ENCODE results near the gene MTHFD2. TPM values are rescaled to one million over a fixed set of nuclear protein-coding genes. Genes with fewer than 3 reads are reported as not detected.

The MTHFD2 gene
- total RNA-seq, 2 donors from 2014 or later = 15.8 to 25.7 TPM

GRCh38 chr2:74246496-74247195 lies 48.2 kb downstream of the MTHFD2 start:
- WGBS, 2 donors = 83 to 88% methylated on average over 12 to 14 of the region's 14 CpGs
- Histone ChIP-seq H3K4me1 (no peaks in the 10 kb centered on the region), H3K4me3 (no peak overlapping the region), H3K27ac (no peak overlapping the region), H3K9me3 (no peaks in the 10 kb centered on the region), H3K36me3 (replicated peaks in 1 of 2; ENCODE audit: insufficient read depth in 1 of 2, low read depth in 2 of 2) (no peaks in the 10 kb centered on the region), H3K27me3 (no peaks in the 10 kb centered on the region)
- no peak for DNase-seq
- intact Hi-C loops (cut with DNase I) = no loop called here
- TF ChIP-seq, protein P1, sequence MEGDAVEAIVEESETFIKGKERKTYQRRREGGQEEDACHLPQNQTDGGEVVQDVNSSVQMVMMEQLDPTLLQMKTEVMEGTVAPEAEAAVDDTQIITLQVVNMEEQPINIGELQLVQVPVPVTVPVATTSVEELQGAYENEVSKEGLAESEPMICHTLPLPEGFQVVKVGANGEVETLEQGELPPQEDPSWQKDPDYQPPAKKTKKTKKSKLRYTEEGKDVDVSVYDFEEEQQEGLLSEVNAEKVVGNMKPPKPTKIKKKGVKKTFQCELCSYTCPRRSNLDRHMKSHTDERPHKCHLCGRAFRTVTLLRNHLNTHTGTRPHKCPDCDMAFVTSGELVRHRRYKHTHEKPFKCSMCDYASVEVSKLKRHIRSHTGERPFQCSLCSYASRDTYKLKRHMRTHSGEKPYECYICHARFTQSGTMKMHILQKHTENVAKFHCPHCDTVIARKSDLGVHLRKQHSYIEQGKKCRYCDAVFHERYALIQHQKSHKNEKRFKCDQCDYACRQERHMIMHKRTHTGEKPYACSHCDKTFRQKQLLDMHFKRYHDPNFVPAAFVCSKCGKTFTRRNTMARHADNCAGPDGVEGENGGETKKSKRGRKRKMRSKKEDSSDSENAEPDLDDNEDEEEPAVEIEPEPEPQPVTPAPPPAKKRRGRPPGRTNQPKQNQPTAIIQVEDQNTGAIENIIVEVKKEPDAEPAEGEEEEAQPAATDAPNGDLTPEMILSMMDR (IDR thresholded peaks at IDR 0.05) = no peak
- TF ChIP-seq POLR2A (IDR thresholded peaks at IDR 0.05) = no peak
- no peak for ATAC-seq

DNA sequence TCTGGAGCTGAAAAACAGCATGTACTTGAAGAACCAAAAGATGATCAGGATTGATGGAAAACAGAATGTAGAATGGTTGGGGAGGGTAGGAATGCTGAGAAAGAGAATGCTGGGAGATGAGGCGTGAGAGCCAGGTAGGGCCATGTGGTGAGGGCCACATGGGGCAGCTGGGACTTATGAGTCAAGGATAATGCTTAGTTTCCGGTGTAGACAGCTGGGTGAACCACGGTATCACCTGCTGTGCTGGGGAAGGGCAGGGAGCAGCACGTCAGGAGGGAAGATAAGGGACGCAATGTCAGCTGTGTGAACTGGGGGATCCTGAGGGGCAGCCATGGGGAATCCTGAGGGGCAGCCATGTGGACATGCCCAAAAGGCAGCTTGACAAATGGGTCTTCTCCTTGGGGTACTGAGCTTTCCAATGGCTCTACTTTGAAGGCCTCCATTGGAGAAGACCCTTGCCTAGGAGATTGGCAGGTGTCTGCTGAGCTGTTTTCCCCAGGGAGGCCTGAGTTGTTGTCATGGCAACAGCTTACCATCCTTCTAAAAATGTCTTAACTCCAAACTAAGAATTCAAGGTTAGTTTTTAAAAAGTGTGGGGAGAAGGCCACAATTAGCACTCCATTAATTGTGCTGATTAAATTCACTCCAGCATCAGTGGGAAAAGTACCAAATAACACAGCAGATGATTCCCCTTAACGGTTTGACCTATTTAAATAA lies 51.1 kb downstream of the MTHFD2 start:
- 56 to 57% methylated on average over 6 of the region's 6 CpGs for WGBS, 2 donors
- DNase-seq (no peak), ATAC-seq (no peak)
- H3K27me3 ChIP-seq = no peaks in the 10 kb centered on the region
- TF ChIP-seq, protein P1 (IDR thresholded peaks at IDR 0.05) = no peak
- no peak for TF ChIP-seq POLR2A (IDR thresholded peaks at IDR 0.05)
- H3K9me3 ChIP-seq = no peaks in the 10 kb centered on the region
- no peaks in the 10 kb centered on the region for H3K36me3 ChIP-seq (replicated peaks in 1 of 2; ENCODE audit: insufficient read depth in 1 of 2, low read depth in 2 of 2)
- intact Hi-C loops (cut with DNase I) = no loop called here
- no peak overlapping the region for H3K27ac ChIP-seq
- H3K4me1 ChIP-seq = no peaks in the 10 kb centered on the region
- H3K4me3 ChIP-seq = no peak overlapping the region

- TF ChIP-seq, protein P1 (IDR thresholded peaks at IDR 0.05) = peak; percentile 59 to 75 (median 67)
- no peak for TF ChIP-seq POLR2A (IDR thresholded peaks at IDR 0.05)
- 17 to 24% methylated on average over 9 to 10 of the region's 10 CpGs for WGBS, 2 donors
- Histone ChIP-seq H3K4me1 (no peaks in the 10 kb centered on the region), H3K27me3 (no peaks in the 10 kb centered on the region), H3K36me3 (replicated peaks in 1 of 2; ENCODE audit: insufficient read depth in 1 of 2, low read depth in 2 of 2) (no peaks in the 10 kb centered on the region), H3K4me3 (no peak overlapping the region), H3K9me3 (no peaks in the 10 kb centered on the region), H3K27ac (no peak overlapping the region)
- intact Hi-C loops (cut with DNase I) = no loop called here
- DNase-seq (peak; percentile 47 to 62 (median 58)), ATAC-seq (peak; percentile 55)
Measured at GRCh38 chr2:74250189-74250631, 51.8 kb downstream of the MTHFD2 start.

GRCh38 chr2:74252036-74252435 lies 53.6 kb downstream of the MTHFD2 start:
- no peak for DNase-seq
- Histone ChIP-seq H3K36me3 (replicated peaks in 1 of 2; ENCODE audit: insufficient read depth in 1 of 2, low read depth in 2 of 2) (no peaks in the 10 kb centered on the region), H3K9me3 (no peaks in the 10 kb centered on the region), H3K4me3 (no peak overlapping the region), H3K4me1 (no peaks in the 10 kb centered on the region), H3K27me3 (no peaks in the 10 kb centered on the region), H3K27ac (no peak overlapping the region)
- intact Hi-C loops (cut with DNase I) = no loop called here
- no peak for ATAC-seq
- WGBS, 2 donors = 66 to 77% methylated on average over 10 of the region's 10 CpGs
- TF ChIP-seq, protein P1 (IDR thresholded peaks at IDR 0.05) = no peak
- no peak for TF ChIP-seq POLR2A (IDR thresholded peaks at IDR 0.05)

All from body of pancreas (tissue), 4 donors.